Caco-2 (cell line): ENCODE measurements around the gene CDKAL1. TPM values are rescaled to one million over a fixed set of nuclear protein-coding genes. Genes with fewer than 3 reads are reported as not detected.
"Not testable (repeated sequence)": the region's sequence is repeated elsewhere in the genome, so short reads cannot be mapped to it uniquely, and the experiment has no call there.

Experiments used
- BruUV-seq: library from RNA; stranded (reverse); fragments of 400-500 nt; replicated peaks from 2 replicates; lab custom pipeline; 2021; lab: Mats Ljungman, UMichigan
- CTCF ChIA-PET: fragments of 300-600 bp; sonication (Branson Sonifier 250); formaldehyde crosslinking; loops from one replicate; lab custom pipeline; 2022; ENCODE audit warnings: antibody characterized with exemption; lab: Charles Lee
- POLR2A ChIA-PET: fragments of 300-600 bp; sonication (Branson Sonifier 250); formaldehyde crosslinking; loops from one replicate; lab custom pipeline; 2022; ENCODE audit warnings: antibody characterized with exemption; lab: Charles Lee
- DNase-seq, 2 experiments: peaks; one replicate each; pipeline versions ENCODE4 v3.0.0 to v3.0.0-alpha.2; 2020 to 2022
- H3K27me3 ChIP-seq: replicated peaks from 2 replicates; pipeline ENCODE4 v1.6.0; 2011; ENCODE audit warnings: low read length; ENCODE audit not compliant: control insufficient read depth, insufficient read depth
- H3K36me3 ChIP-seq: 2 replicates; pipeline ENCODE4 v1.5.1; 2011; ENCODE audit warnings: low read length; ENCODE audit not compliant: control insufficient read depth, insufficient read depth
- H3K4me1 ChIP-seq: fragments of 250-450 bp; sonication (Bioruptor Pico); 2 replicates; pipeline ENCODE4 v1.5.1; 2020; ENCODE audit warnings: mild to moderate bottlenecking
- H3K4me3 ChIP-seq: 2 replicates; pipeline ENCODE4 v1.5.1; 2011; ENCODE audit warnings: low read depth, mild to moderate bottlenecking, control low read depth, low read length
- H3K9me3 ChIP-seq: fragments of 250-450 bp; sonication (Bioruptor Pico); 2 replicates; pipeline ENCODE4 v1.5.1; 2020; ENCODE audit warnings: mild to moderate bottlenecking, moderate library complexity
- H3K27ac Mint-ChIP-seq: one replicate; pipeline ENCODE4 v1.8.0; 2022; ENCODE audit warnings: mixed read lengths; ENCODE audit not compliant: unreplicated experiment
- H3K27me3 Mint-ChIP-seq: one replicate; pipeline ENCODE4 v1.8.0; 2022; ENCODE audit warnings: mixed read lengths; ENCODE audit not compliant: insufficient read depth, unreplicated experiment
- H3K36me3 Mint-ChIP-seq: one replicate; pipeline ENCODE4 v1.8.0; 2022; ENCODE audit warnings: mild to moderate bottlenecking, mixed read lengths; ENCODE audit not compliant: insufficient read depth, unreplicated experiment
- H3K4me1 Mint-ChIP-seq: one replicate; pipeline ENCODE4 v1.8.0; 2022; ENCODE audit warnings: low read depth, mixed read lengths; ENCODE audit not compliant: unreplicated experiment
- H3K4me3 Mint-ChIP-seq: one replicate; pipeline ENCODE4 v1.8.0; 2022; ENCODE audit warnings: mild to moderate bottlenecking, moderate library complexity, mixed read lengths; ENCODE audit not compliant: unreplicated experiment
- H3K9me3 Mint-ChIP-seq: one replicate; pipeline ENCODE4 v1.8.0; 2022; ENCODE audit warnings: mixed read lengths; ENCODE audit not compliant: unreplicated experiment
- CTCF ChIP-seq, 2 experiments: fragments of 200-600 bp in 1 of 2; IDR thresholded peaks; 1 replicate in 1 of 2; 2 replicates in 1 of 2; pipeline versions ENCODE4 v1.5.1 to v1.8.0; 2011 to 2022; ENCODE audit warnings: antibody characterized with exemption in 1 of 2, control low read depth in 1 of 2, inconsistent platforms in 1 of 2, low read depth in 1 of 2, low read length in 1 of 2, mild to moderate bottlenecking in 1 of 2, moderate library complexity in 1 of 2; ENCODE audit not compliant: insufficient read depth in 1 of 2, severe bottlenecking in 1 of 2, unreplicated experiment in 1 of 2
- intact Hi-C: fragments of 100-400 bp; cut with micrococcal nuclease; formaldehyde crosslinking; loops from one replicate; pipeline ENCODE4 v1.10.0; 2022; ENCODE audit not compliant: unreplicated experiment
- total RNA-seq: library from RNA; stranded (reverse); gene quantifications from 2 replicates; pipeline ENCODE4 v1.2.3, GENCODE V29; 2022

Gene CDKAL1
- total RNA-seq, 1 experiment from 2014 or later = 18.7 TPM

GRCh38 chr6:21244897-21245470 lies 710.7 kb downstream of the CDKAL1 start:
- no peak overlapping the region for H3K27ac Mint-ChIP-seq
- intact Hi-C loops = loop anchor here (5.0 kb wide), 1 partner anchor 133 kb away; no protein-coding TSS in a partner anchor
- TF ChIP-seq CTCF (IDR thresholded peaks at IDR 0.05; ENCODE audit: insufficient read depth in 1 of 2, low read depth in 1 of 2, low read length in 1 of 2, severe bottlenecking in 1 of 2, unreplicated experiment in 1 of 2) = no peak
- no TSS peak for BruUV-seq
- CTCF ChIA-PET = interaction anchor here (0.6 kb wide), 1 partner anchor 650 kb away, joined by 3 read pairs; no protein-coding TSS in a partner anchor
- Histone ChIP-seq H3K4me3 (no peak overlapping the region), H3K36me3 (no peaks in the 10 kb centered on the region), H3K4me1 (peaks cover 14% of the 10 kb centered on the region), H3K9me3 (0 out of 2 replicates have a peak, but pooled peaks cover 5% of the 10 kb centered on the region), H3K27me3 (no peaks in the 10 kb centered on the region)
- no peak overlapping the region for H3K4me3 Mint-ChIP-seq
- peaks cover 17% of the 10 kb centered on the region for H3K4me1 Mint-ChIP-seq
- no peaks in the 10 kb centered on the region for H3K9me3 Mint-ChIP-seq
- no peaks in the 10 kb centered on the region for H3K36me3 Mint-ChIP-seq
- POLR2A ChIA-PET = no interaction called here
- H3K27me3 Mint-ChIP-seq = no peaks in the 10 kb centered on the region
- no peak for DNase-seq

- intact Hi-C loops = no loop called here
- Histone ChIP-seq H3K36me3 (no peaks in the 10 kb centered on the region), H3K4me3 (no peak overlapping the region), H3K27me3 (no peaks in the 10 kb centered on the region), H3K9me3 (0 out of 2 replicates have a peak, but pooled peaks cover 5% of the 10 kb centered on the region), H3K4me1 (peaks cover 13% of the 10 kb centered on the region)
- no peak for DNase-seq
- H3K4me1 Mint-ChIP-seq = peaks cover 14% of the 10 kb centered on the region
- no TSS peak for BruUV-seq
- ChIA-PET POLR2A (no interaction called here), CTCF (no interaction called here)
- TF ChIP-seq CTCF (IDR thresholded peaks at IDR 0.05; ENCODE audit: insufficient read depth in 1 of 2, low read depth in 1 of 2, low read length in 1 of 2, severe bottlenecking in 1 of 2, unreplicated experiment in 1 of 2) = no peak
- H3K4me3 Mint-ChIP-seq = no peak overlapping the region
- H3K36me3 Mint-ChIP-seq = no peaks in the 10 kb centered on the region
- H3K9me3 Mint-ChIP-seq = no peaks in the 10 kb centered on the region
- H3K27me3 Mint-ChIP-seq = no peaks in the 10 kb centered on the region
- H3K27ac Mint-ChIP-seq = no peak overlapping the region
Measured at GRCh38 chr6:21245488-21245887, 711.2 kb downstream of the CDKAL1 start.

DNA sequence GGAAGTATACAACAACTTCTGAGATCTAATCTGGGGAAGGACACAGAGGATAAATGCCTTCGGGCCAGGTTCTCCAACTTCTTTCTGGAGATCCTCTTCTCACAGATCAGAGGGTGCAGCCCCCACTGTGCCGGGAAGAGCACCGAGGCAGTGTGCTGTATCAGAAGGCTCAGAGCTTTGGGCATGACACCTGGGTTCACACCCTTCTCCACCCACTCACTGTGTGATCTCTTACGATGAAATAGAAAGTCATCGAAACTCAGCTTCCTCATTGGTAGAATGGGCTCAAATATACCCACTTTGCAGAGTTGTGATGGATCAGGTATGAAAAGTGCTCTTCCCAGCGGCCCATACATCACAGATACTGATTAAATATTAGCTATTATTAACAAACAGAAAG lies 711.8 kb downstream of the CDKAL1 start:
- Histone ChIP-seq H3K27me3 (no peaks in the 10 kb centered on the region), H3K4me1 (peaks cover 7% of the 10 kb centered on the region), H3K36me3 (no peaks in the 10 kb centered on the region), H3K9me3 (0 out of 2 replicates have a peak, but pooled peaks cover 6% of the 10 kb centered on the region), H3K4me3 (no peak overlapping the region)
- CTCF ChIA-PET = no interaction called here
- intact Hi-C loops = no loop called here
- BruUV-seq = no TSS peak
- TF ChIP-seq CTCF (IDR thresholded peaks at IDR 0.05; ENCODE audit: insufficient read depth in 1 of 2, low read depth in 1 of 2, low read length in 1 of 2, severe bottlenecking in 1 of 2, unreplicated experiment in 1 of 2) = no peak
- no peak overlapping the region for H3K4me3 Mint-ChIP-seq
- POLR2A ChIA-PET = no interaction called here
- no peaks in the 10 kb centered on the region for H3K9me3 Mint-ChIP-seq
- no peak for DNase-seq
- H3K27me3 Mint-ChIP-seq = no peaks in the 10 kb centered on the region
- no peak overlapping the region for H3K27ac Mint-ChIP-seq
- no peaks in the 10 kb centered on the region for H3K36me3 Mint-ChIP-seq
- peaks cover 10% of the 10 kb centered on the region for H3K4me1 Mint-ChIP-seq

GRCh38 chr6:21254460-21254859 lies 720.2 kb downstream of the CDKAL1 start:
- BruUV-seq, H3K4me3 ChIP-seq, H3K27me3 Mint-ChIP-seq, DNase-seq, CTCF ChIA-PET, H3K4me3 Mint-ChIP-seq, H3K4me1 ChIP-seq, H3K9me3 ChIP-seq, H3K36me3 ChIP-seq, H3K27me3 ChIP-seq, H3K4me1 Mint-ChIP-seq, POLR2A ChIA-PET, H3K9me3 Mint-ChIP-seq, H3K36me3 Mint-ChIP-seq, intact Hi-C loops, H3K27ac Mint-ChIP-seq: not testable (repeated sequence)
